B cell (primary cell): ENCODE data around the gene SYTL4. TPM values are rescaled to one million over a fixed set of nuclear protein-coding genes. Genes with fewer than 3 reads are reported as not detected.

Experiments
- ATAC-seq: fragments of 200-7000 bp; cut with Tn5 transposase; one replicate; pipeline ENCODE4 v1.10.0; 2021; ENCODE audit warnings: low read depth, mild to moderate bottlenecking, moderate number of reproducible peaks, moderate library complexity
- CTCF ChIA-PET: fragments of 350-600 bp; sonication (Branson Sonifier 250); formaldehyde crosslinking; loops from one replicate; lab custom pipeline; 2021; ENCODE audit warnings: antibody characterized with exemption, inconsistent platforms; lab: Charles Lee
- POLR2A ChIA-PET: fragments of 350-600 bp; sonication (Branson Sonifier 250); formaldehyde crosslinking; loops from one replicate; lab custom pipeline; 2021; ENCODE audit warnings: antibody characterized with exemption; lab: Charles Lee
- DNase-seq: peaks from one replicate; pipeline ENCODE4 v3.0.0; 2013
- H2AFZ ChIP-seq: 2 replicates; pipeline ENCODE4 v1.6.1; 2012; ENCODE audit warnings: mild to moderate bottlenecking, low read depth, low read length; ENCODE audit not compliant: insufficient read depth, poor library complexity, severe bottlenecking
- H3K27ac ChIP-seq, 2 donors: 1 replicate in 1 of 2; 2 replicates in 1 of 2; pipeline ENCODE4 v1.5.1; 2012 to 2013; ENCODE audit warnings: low read length in 2 of 2, mild to moderate bottlenecking in 2 of 2, moderate library complexity in 1 of 2
- H3K27me3 ChIP-seq, 4 experiments: fragments of 200-600 bp in 1 of 4; sonication (generic) in 1 of 4; replicated peaks in 1 of 4; 1 replicate in 2 of 4; 2 replicates in 2 of 4; pipeline versions ENCODE4 v1.6.1 to v1.7.0; 2013 to 2016; ENCODE audit warnings: low read length in 3 of 4, mild to moderate bottlenecking in 2 of 4, mixed read lengths in 1 of 4, moderate library complexity in 1 of 4; ENCODE audit not compliant: insufficient read depth in 4 of 4, control insufficient read depth in 3 of 4; ENCODE audit errors: control extremely low read depth in 1 of 4
- H3K36me3 ChIP-seq, 2 experiments: replicated peaks in 1 of 2; 1 replicate in 1 of 2; 2 replicates in 1 of 2; pipeline versions ENCODE4 v1.6.1 to v1.7.1; 2013; ENCODE audit warnings: low read length in 1 of 2; ENCODE audit not compliant: insufficient read depth in 2 of 2, control insufficient read depth in 1 of 2; ENCODE audit errors: control extremely low read depth in 1 of 2, extremely low read depth in 1 of 2
- H3K4me1 ChIP-seq, 2 donors: fragments of 200-600 bp in 1 of 2; sonication (generic) in 1 of 2; 1 replicate in 1 of 2; 2 replicates in 1 of 2; pipeline versions ENCODE4 v1.5.1 to v1.6.1; 2013 to 2017; ENCODE audit warnings: low read length in 2 of 2; ENCODE audit not compliant: control insufficient read depth in 2 of 2, insufficient read depth in 2 of 2
- H3K4me2 ChIP-seq: replicated peaks from 2 replicates; pipeline ENCODE3; 2012; ENCODE audit warnings: mild to moderate bottlenecking, low read depth, low read length; ENCODE audit not compliant: poor library complexity, severe bottlenecking
- H3K4me3 ChIP-seq, 5 experiments: fragments of 200-600 bp in 1 of 5; sonication (generic) in 1 of 5; 1 replicate in 3 of 5; 2 replicates in 2 of 5; pipeline versions ENCODE4 v1.5.1 to v1.7.0; 2011 to 2016; ENCODE audit warnings: low read length in 4 of 5, mild to moderate bottlenecking in 4 of 5, low read depth in 2 of 5, control low read depth in 1 of 5, moderate library complexity in 1 of 5; ENCODE audit not compliant: insufficient read depth in 1 of 5; ENCODE audit errors: control extremely low read depth in 1 of 5, extremely low read depth in 1 of 5
- H3K79me2 ChIP-seq: fragments of 200-600 bp; sonication (generic); one replicate; pipeline ENCODE4 v1.6.0; 2016; ENCODE audit warnings: low read length; ENCODE audit not compliant: control insufficient read depth, insufficient read depth
- H3K9ac ChIP-seq: fragments of 200-600 bp; sonication (generic); 2 replicates; pipeline ENCODE4 v1.6.1; 2017; ENCODE audit warnings: mild to moderate bottlenecking, low read length, moderate library complexity
- H3K9me3 ChIP-seq, 3 donors: one replicate each; pipeline versions ENCODE4 v1.6.1 to v1.7.1; 2013; ENCODE audit warnings: low read length in 2 of 3; ENCODE audit not compliant: control insufficient read depth in 2 of 3, insufficient read depth in 1 of 3; ENCODE audit errors: control extremely low read depth in 1 of 3
- H4K20me1 ChIP-seq: 2 replicates; pipeline ENCODE4 v1.6.0; 2012; ENCODE audit warnings: mild to moderate bottlenecking, low read length; ENCODE audit not compliant: insufficient read depth, control insufficient read depth, poor library complexity, severe bottlenecking
- H3K27ac Mint-ChIP-seq: one replicate; pipeline ENCODE4 v1.8.0; 2021; ENCODE audit warnings: mixed read lengths
- H3K27me3 Mint-ChIP-seq: one replicate; pipeline ENCODE4 v1.8.0; 2021; ENCODE audit warnings: mixed read lengths
- H3K4me1 Mint-ChIP-seq: one replicate; pipeline ENCODE4 v1.8.0; 2021; ENCODE audit warnings: mixed read lengths
- H3K4me3 Mint-ChIP-seq: one replicate; pipeline ENCODE4 v1.8.0; 2021; ENCODE audit warnings: mixed read lengths
- H3K9me3 Mint-ChIP-seq: one replicate; pipeline ENCODE4 v1.8.0; 2022; ENCODE audit warnings: mixed read lengths; ENCODE audit not compliant: insufficient read depth
- EZH2 ChIP-seq: IDR thresholded peaks from 2 replicates; pipeline ENCODE4 v1.6.1; 2012; ENCODE audit warnings: borderline replicate concordance, low read depth, mild to moderate bottlenecking, moderate library complexity, low read length; ENCODE audit not compliant: insufficient read depth, poor library complexity, severe bottlenecking
- WGBS: methylation state at CpG from one replicate; pipeline ENCODE4 v1.1.5; 2013; ENCODE audit warnings: missing lambda C conversion rate; ENCODE audit not compliant: insufficient coverage; 5-methylcytosine and 5-hydroxymethylcytosine counted together
- intact Hi-C: fragments of 100-400 bp; cut with micrococcal nuclease; formaldehyde crosslinking; loops from one replicate; pipeline ENCODE4 v1.10.0; 2022
- polyA plus RNA-seq: library from polyadenylated mRNA; depleted of rRNA; stranded (reverse); fragments of >200 nt; gene quantifications from 2 replicates; pipeline ENCODE4 v1.2.3, GENCODE V29; 2012
- total RNA-seq, 2 donors: library from RNA; stranded (reverse); fragments of 120-200 nt in 1 of 2; gene quantifications; 1 replicate in 1 of 2; 2 replicates in 1 of 2; pipeline versions ENCODE4 v1.2.3 to v1.2.4, GENCODE V29; 2013 to 2022
- TF ChIP-seq, protein P1 (sequence below): fragments of 200-600 bp; IDR thresholded peaks from one replicate; pipeline ENCODE4 v1.8.0; 2022; ENCODE audit warnings: antibody characterized with exemption, mild to moderate bottlenecking

The SYTL4 gene
- total and polyA plus RNA-seq, 2 donors (not counting 1 experiment from before 2014, with no cell fraction given), result 0.16 TPM; not detected in 1

DNA sequence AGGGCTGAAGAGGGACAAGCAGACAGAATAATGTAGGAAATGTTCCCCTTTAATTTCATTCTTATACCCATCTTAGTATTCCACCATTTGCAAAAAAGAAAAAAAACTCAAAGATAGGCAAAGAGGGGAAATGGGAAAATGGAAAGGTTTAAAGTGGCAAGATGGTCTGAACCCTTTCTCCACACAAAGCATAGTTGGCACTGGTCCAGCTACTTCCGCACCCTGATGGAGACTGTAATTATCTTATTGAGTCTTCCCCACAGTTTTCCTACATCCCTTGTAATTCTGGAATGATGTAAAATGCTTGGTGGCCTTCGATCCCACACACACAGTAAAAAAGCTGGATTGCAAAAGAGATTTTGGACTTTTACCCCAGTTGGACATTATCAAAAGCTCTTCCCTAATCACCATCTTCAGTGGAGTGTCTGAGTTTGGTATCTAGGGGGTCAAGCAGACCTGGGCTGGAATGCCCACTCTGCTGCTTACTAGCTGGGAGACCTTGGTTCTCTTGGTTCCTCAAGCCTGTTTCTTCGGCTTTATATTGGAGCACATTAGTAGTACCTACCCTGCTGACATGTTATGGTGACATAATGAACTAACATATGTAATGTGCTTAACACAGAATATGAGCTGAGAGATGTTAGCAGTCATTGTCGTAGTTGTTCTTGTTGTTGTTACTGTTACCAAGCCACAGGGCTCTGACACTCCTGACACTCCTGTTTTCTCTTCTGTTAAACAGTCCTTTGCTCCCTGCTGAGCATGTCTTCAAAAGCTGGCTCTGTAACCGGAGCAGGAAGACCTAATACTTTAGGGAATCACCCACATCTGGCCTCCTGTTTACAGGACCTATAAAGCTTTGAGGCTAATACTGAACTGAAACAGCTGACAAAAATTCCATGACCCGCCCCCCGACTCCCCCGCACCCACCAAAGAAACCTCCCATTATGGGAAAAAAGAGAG is 83.2 kb downstream of the SYTL4 start:
- CTCF ChIA-PET, result no interaction called here
- TF ChIP-seq EZH2, result no peak
- TF ChIP-seq, protein P1, sequence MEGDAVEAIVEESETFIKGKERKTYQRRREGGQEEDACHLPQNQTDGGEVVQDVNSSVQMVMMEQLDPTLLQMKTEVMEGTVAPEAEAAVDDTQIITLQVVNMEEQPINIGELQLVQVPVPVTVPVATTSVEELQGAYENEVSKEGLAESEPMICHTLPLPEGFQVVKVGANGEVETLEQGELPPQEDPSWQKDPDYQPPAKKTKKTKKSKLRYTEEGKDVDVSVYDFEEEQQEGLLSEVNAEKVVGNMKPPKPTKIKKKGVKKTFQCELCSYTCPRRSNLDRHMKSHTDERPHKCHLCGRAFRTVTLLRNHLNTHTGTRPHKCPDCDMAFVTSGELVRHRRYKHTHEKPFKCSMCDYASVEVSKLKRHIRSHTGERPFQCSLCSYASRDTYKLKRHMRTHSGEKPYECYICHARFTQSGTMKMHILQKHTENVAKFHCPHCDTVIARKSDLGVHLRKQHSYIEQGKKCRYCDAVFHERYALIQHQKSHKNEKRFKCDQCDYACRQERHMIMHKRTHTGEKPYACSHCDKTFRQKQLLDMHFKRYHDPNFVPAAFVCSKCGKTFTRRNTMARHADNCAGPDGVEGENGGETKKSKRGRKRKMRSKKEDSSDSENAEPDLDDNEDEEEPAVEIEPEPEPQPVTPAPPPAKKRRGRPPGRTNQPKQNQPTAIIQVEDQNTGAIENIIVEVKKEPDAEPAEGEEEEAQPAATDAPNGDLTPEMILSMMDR, result no peak

DNA sequence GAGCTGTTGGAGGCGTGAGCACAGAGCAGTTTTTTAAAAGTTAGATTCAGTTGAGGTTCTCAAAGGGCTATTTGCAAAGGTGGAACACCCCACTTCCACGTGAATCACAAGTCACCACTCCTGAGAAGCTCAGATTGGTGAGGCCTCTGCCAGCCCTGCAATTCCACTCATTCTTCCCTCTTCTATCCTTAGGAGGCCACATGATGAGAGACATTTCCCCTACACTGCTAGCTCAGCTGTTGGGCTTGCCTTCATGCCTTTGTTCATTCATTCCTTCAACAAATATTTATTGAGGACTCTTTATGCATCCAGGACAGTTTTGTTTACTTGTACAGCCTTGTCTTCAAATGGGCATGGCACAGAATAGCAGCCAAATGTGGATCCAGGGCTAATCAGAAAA is 84.2 kb downstream of the SYTL4 start:
- H3K4me1 Mint-ChIP-seq, result no peaks in the 10 kb centered on the region
- no peak overlapping the region for H3K4me2 ChIP-seq
- TF ChIP-seq, protein P1, result no peak
- TF ChIP-seq EZH2, result no peak
- ChIA-PET POLR2A (no interaction called here), CTCF (no interaction called here)
- no peak for DNase-seq
- no peak overlapping the region for H2AFZ ChIP-seq
- H3K27ac Mint-ChIP-seq, result no peak overlapping the region
- no peaks in the 10 kb centered on the region for H3K9me3 ChIP-seq
- H3K9me3 Mint-ChIP-seq, result no peaks in the 10 kb centered on the region
- no peak overlapping the region for H3K4me3 ChIP-seq
- H3K9ac ChIP-seq, result no peak overlapping the region
- intact Hi-C loops, result no loop called here
- H3K4me1 ChIP-seq, result no peaks in the 10 kb centered on the region
- peaks cover 0 to 8% (median 0%) of the 10 kb centered on the region in 4 experiments for H3K27me3 ChIP-seq
- no peaks in the 10 kb centered on the region for H3K36me3 ChIP-seq
- no peaks in the 10 kb centered on the region for H4K20me1 ChIP-seq
- 100% methylated on average over 1 of the region's 2 CpGs for WGBS
- ATAC-seq, result no peak
- no peaks in the 10 kb centered on the region for H3K79me2 ChIP-seq
- no peak overlapping the region for H3K27ac ChIP-seq
- H3K4me3 Mint-ChIP-seq, result no peak overlapping the region
- H3K27me3 Mint-ChIP-seq, result peaks cover 15% of the 10 kb centered on the region

More for the DNA sequence above, 83.2 kb downstream of the SYTL4 start:
- Histone ChIP-seq H3K4me2 (no peak overlapping the region), H3K4me1 (no peaks in the 10 kb centered on the region), H3K4me3 (no peak overlapping the region), H4K20me1 (no peaks in the 10 kb centered on the region), H3K9ac (no peak overlapping the region), H3K27me3 (peaks cover 0 to 8% (median 0%) of the 10 kb centered on the region in 4 experiments), H3K27ac (no peak overlapping the region), H2AFZ (no peak overlapping the region), H3K36me3 (no peaks in the 10 kb centered on the region), H3K79me2 (no peaks in the 10 kb centered on the region), H3K9me3 (no peaks in the 10 kb centered on the region)
- H3K9me3 Mint-ChIP-seq, result no peaks in the 10 kb centered on the region
- H3K27ac Mint-ChIP-seq, result no peak overlapping the region
- no peak for DNase-seq
- peaks cover 16% of the 10 kb centered on the region for H3K27me3 Mint-ChIP-seq
- no peak for ATAC-seq
- 100% methylated on average over 1 of the region's 8 CpGs for WGBS
- H3K4me3 Mint-ChIP-seq, result no peak overlapping the region
- H3K4me1 Mint-ChIP-seq, result no peaks in the 10 kb centered on the region
- intact Hi-C loops, result no loop called here
- POLR2A ChIA-PET, result no interaction called here
